HepG2 (cell line): Measurements from ENCODE around the gene CD36. TPM values are rescaled to one million over a fixed set of nuclear protein-coding genes. Genes with fewer than 3 reads are reported as not detected.

Source experiments
- ATAC-seq: fragments of 200-7000 bp; cut with Tn5 transposase; 3 replicates; pipeline ENCODE4 v1.9.1; 2020; ENCODE audit warnings: mild to moderate bottlenecking, moderate library complexity
- BruUV-seq: library from RNA; stranded (reverse); fragments of 400-500 nt; replicated peaks from 2 replicates; lab custom pipeline; 2021; lab: Mats Ljungman, UMichigan
- CTCF ChIA-PET: fragments of 300-600 bp; formaldehyde crosslinking; extraction: SDS; loops from one replicate; lab custom pipeline; 2021; ENCODE audit warnings: low total read pairs, inconsistent platforms, low intra/inter-chr PET ratio; lab: Yijun Ruan, JAX
- POLR2A ChIA-PET: fragments of 350-600 bp; sonication (Branson Sonifier 250); formaldehyde crosslinking; loops from one replicate; lab custom pipeline; 2020; ENCODE audit warnings: antibody characterized with exemption, inconsistent platforms; lab: Yijun Ruan, JAX
- DNase-seq: peaks from one replicate; pipeline ENCODE4 v3.0.0-alpha.2; 2015; ENCODE audit warnings: low spot score
- FAIRE-seq: peaks from 3 replicates; lab custom pipeline; 2011; peaks lifted over from hg19 to GRCh38; lab: Jason Lieb, UNC
- H2AFZ ChIP-seq: one replicate; pipeline ENCODE4 v1.6.1; 2011; ENCODE audit warnings: low read length, inconsistent platforms
- H3K27ac ChIP-seq: fragments of 300-600 bp; 3 replicates; pipeline ENCODE4 v1.8.0; 2011; ENCODE audit warnings: mixed run types, mild to moderate bottlenecking, mixed read lengths, low read length, inconsistent platforms; ENCODE audit not compliant: insufficient read depth; ENCODE audit errors: extremely low read length
- H3K27me3 ChIP-seq, 2 experiments: fragments of 200-600 bp in 1 of 2; 2 replicates in 1 of 2; 3 replicates in 1 of 2; pipeline versions ENCODE4 v1.6.0 to v1.8.0; 2011; ENCODE audit warnings: low read length in 2 of 2, mild to moderate bottlenecking in 2 of 2, moderate library complexity in 2 of 2, inconsistent platforms in 1 of 2; ENCODE audit not compliant: insufficient read depth in 2 of 2, control insufficient read depth in 1 of 2
- H3K36me3 ChIP-seq, 2 experiments: fragments of 200-600 bp in 1 of 2; replicated peaks in 1 of 2; 2 replicates in 1 of 2; 3 replicates in 1 of 2; pipeline versions ENCODE4 v1.5.1 to v1.8.0; 2011; ENCODE audit warnings: low read length in 2 of 2, inconsistent platforms in 1 of 2; ENCODE audit not compliant: insufficient read depth in 2 of 2, control insufficient read depth in 1 of 2
- H3K4me1 ChIP-seq: 2 replicates; pipeline ENCODE4 v1.5.1; 2012; ENCODE audit warnings: low read length, inconsistent platforms; ENCODE audit not compliant: insufficient read depth
- H3K4me2 ChIP-seq: 2 replicates; pipeline ENCODE4 v1.6.0; 2011; ENCODE audit warnings: low read depth, low read length, inconsistent platforms
- H3K4me3 ChIP-seq, 3 experiments: fragments of 200-600 bp in 1 of 3; sonication (generic), shearing (Covaris generic) in 1 of 3; replicated peaks in 1 of 3; 2 replicates each; pipeline ENCODE4 v1.5.1; 2011 to 2016; ENCODE audit warnings: low read length in 3 of 3, inconsistent platforms in 2 of 3, low read depth in 2 of 3, mild to moderate bottlenecking in 2 of 3, control low read depth in 1 of 3, mixed read lengths in 1 of 3; ENCODE audit not compliant: insufficient read depth in 1 of 3
- H3K79me2 ChIP-seq: one replicate; pipeline ENCODE4 v1.6.1; 2011; ENCODE audit warnings: low read length, inconsistent platforms; ENCODE audit not compliant: insufficient read depth
- H3K9ac ChIP-seq: 2 replicates; pipeline ENCODE4 v1.6.0; 2011; ENCODE audit warnings: mild to moderate bottlenecking, low read depth, low read length, inconsistent platforms; ENCODE audit not compliant: insufficient read depth
- H3K9me3 ChIP-seq: 2 replicates; pipeline ENCODE4 v1.5.1; 2012; ENCODE audit warnings: mild to moderate bottlenecking, low read length
- H4K20me1 ChIP-seq: 2 replicates; pipeline ENCODE4 v1.6.0; 2011; ENCODE audit warnings: inconsistent platforms, mild to moderate bottlenecking, low read length, moderate library complexity; ENCODE audit not compliant: insufficient read depth
- CREB3 ChIP-seq: sonication (generic); formaldehyde crosslinking; IDR thresholded peaks from 2 replicates; pipeline ENCODE4 v1.5.0; 2020; ENCODE audit warnings: missing genetic modification reagents
- CSRNP1 ChIP-seq: sonication (generic); formaldehyde crosslinking; IDR thresholded peaks from 2 replicates; pipeline ENCODE4 v1.8.1; 2023; ENCODE audit warnings: mild to moderate bottlenecking, missing genetic modification reagents
- GTF3A ChIP-seq: sonication (generic); formaldehyde crosslinking; conservative IDR thresholded peaks from 2 replicates; pipeline ENCODE4 v1.4.0; 2020; ENCODE audit warnings: mild to moderate bottlenecking, missing genetic modification reagents
- HES4 ChIP-seq: sonication (generic); formaldehyde crosslinking; IDR thresholded peaks from 2 replicates; pipeline ENCODE4 v1.9.0; 2021; ENCODE audit warnings: mild to moderate bottlenecking, missing genetic modification reagents, borderline replicate concordance
- ISX ChIP-seq: sonication (generic); formaldehyde crosslinking; conservative IDR thresholded peaks from 2 replicates; pipeline ENCODE4 v1.5.0; 2020; ENCODE audit warnings: missing genetic modification reagents
- JDP2 ChIP-seq: sonication (generic); formaldehyde crosslinking; IDR thresholded peaks from 2 replicates; pipeline ENCODE4 v1.8.1; 2022; ENCODE audit warnings: missing genetic modification reagents, borderline replicate concordance
- KAT2B ChIP-seq: fragments of 150-350 bp; IDR thresholded peaks from 2 replicates; pipeline ENCODE4 v1.6.1; 2014; ENCODE audit warnings: low read depth, low read length, borderline replicate concordance
- MAFK ChIP-seq, 2 experiments: IDR thresholded peaks in 1 of 2; conservative IDR thresholded peaks in 1 of 2; 2 replicates each; pipeline ENCODE4 v1.6.1; 2011; ENCODE audit warnings: improper control_type of control experiment in 2 of 2, low read length in 2 of 2
- PTBP1 ChIP-seq: fragments of 200-400 bp; formaldehyde crosslinking; IDR thresholded peaks from 2 replicates; pipeline ENCODE4 v1.6.1; 2018; ENCODE audit warnings: low read length, low read depth; ENCODE audit not compliant: poor library complexity, severe bottlenecking
- RFX3 ChIP-seq: IDR thresholded peaks from 2 replicates; pipeline ENCODE4 v1.6.1; 2016; ENCODE audit warnings: missing biosample characterization, missing genetic modification reagents
- SALL1 ChIP-seq: sonication (generic); formaldehyde crosslinking; IDR thresholded peaks from 2 replicates; pipeline ENCODE4 v1.8.0; 2022; ENCODE audit warnings: mild to moderate bottlenecking, missing genetic modification reagents
- ZBTB20 ChIP-seq: sonication (generic); formaldehyde crosslinking; IDR thresholded peaks from 2 replicates; pipeline ENCODE4 v1.8.1; 2023; ENCODE audit warnings: missing genetic modification reagents, low read depth, mild to moderate bottlenecking, borderline replicate concordance
- ZNF234 ChIP-seq: sonication (generic); formaldehyde crosslinking; conservative IDR thresholded peaks from 2 replicates; pipeline ENCODE4 v1.5.1; 2020; ENCODE audit warnings: mild to moderate bottlenecking, missing genetic modification reagents
- ZNF274 ChIP-seq: sonication (generic); formaldehyde crosslinking; IDR thresholded peaks from 2 replicates; pipeline ENCODE4 v1.5.1; 2020; ENCODE audit warnings: mild to moderate bottlenecking, missing genetic modification reagents
- ZNF30 ChIP-seq: sonication (generic); formaldehyde crosslinking; IDR thresholded peaks from 2 replicates; pipeline ENCODE4 v1.5.0; 2020; ENCODE audit warnings: mild to moderate bottlenecking, missing genetic modification reagents
- ZNF468 ChIP-seq: sonication (generic); formaldehyde crosslinking; IDR thresholded peaks from 2 replicates; pipeline ENCODE4 v1.8.0; 2022; ENCODE audit warnings: mild to moderate bottlenecking, moderate library complexity, missing genetic modification reagents
- ZNF672 ChIP-seq: sonication (generic); formaldehyde crosslinking; IDR thresholded peaks from 2 replicates; pipeline ENCODE4 v1.8.1; 2022; ENCODE audit warnings: missing genetic modification reagents
- ZNF792 ChIP-seq: IDR thresholded peaks from 2 replicates; pipeline ENCODE4 v1.6.1; 2016
- WGBS: methylation state at CpG from one replicate; pipeline ENCODE4 v1.1.6; 2017; ENCODE audit warnings: low lambda C conversion rate; 5-methylcytosine and 5-hydroxymethylcytosine counted together
- in situ Hi-C: cut with HindIII; loops from 2 replicates; pipeline ENCODE4 v1.10.0; 2017; ENCODE audit warnings: low pct_unique_long_range_greater_than_20kb; ENCODE audit not compliant: extremely low pct_ligation_motif_present
- intact Hi-C: fragments of 100-400 bp; cut with micrococcal nuclease; formaldehyde crosslinking; loops from one replicate; pipeline ENCODE4 v1.10.0; 2022; ENCODE audit not compliant: unreplicated experiment
- polyA plus RNA-seq, 8 experiments: library from polyadenylated mRNA; depleted of rRNA in 3 of 8; stranded (reverse) in 7 of 8; unstranded in 1 of 8; fragments of >200 nt; fragmentation: Illumina TruSeq in 4 of 8; extraction: Trizol in 4 of 8; gene quantifications; 2 replicates each; pipeline versions ENCODE4 v1.2.1 to v1.2.3, GENCODE V29; 2011 to 2016; ENCODE audit warnings: low read depth in 4 of 8, missing spikeins in 1 of 8, mixed read lengths in 1 of 8; ENCODE audit not compliant: insufficient read depth in 1 of 8
- total RNA-seq, 5 experiments: library from RNA; depleted of rRNA; stranded (reverse); fragments of >200 nt; fragmentation: Illumina TruSeq; extraction: Trizol; gene quantifications; 2 replicates each; pipeline ENCODE4 v1.2.3, GENCODE V29; 2016; ENCODE audit warnings: low read depth in 1 of 5
- TF ChIP-seq, protein P1 (sequence below): sonication (generic); formaldehyde crosslinking; IDR thresholded peaks from 2 replicates; pipeline ENCODE4 v1.5.0; 2020; ENCODE audit warnings: mild to moderate bottlenecking, missing genetic modification reagents
- TF ChIP-seq, protein P2 (sequence below): sonication (generic); formaldehyde crosslinking; conservative IDR thresholded peaks from 2 replicates; pipeline ENCODE4 v1.4.0; 2020; ENCODE audit warnings: missing genetic modification reagents

The CD36 gene
- total and polyA plus RNA-seq, 2 of the 13 experiments (the other 11 are each of a cell fraction or from before 2014, with no cell fraction given): 2.8 to 4.8 TPM

GRCh38 chr7:80644054-80644453 is 5.6 kb downstream of the CD36 start:
- no peak overlapping the region for H3K4me2 ChIP-seq
- TF ChIP-seq PTBP1 (no peak), RFX3 (no peak), CSRNP1 (no peak), KAT2B (no peak), GTF3A (CRISPR knock-in tag) (no peak), ZNF468 (CRISPR knock-in tag) (no peak), ZNF274 (no peak), CREB3 (CRISPR knock-in tag) (no peak), ZNF234 (CRISPR knock-in tag) (no peak), ZNF30 (no peak), ZNF792 (CRISPR knock-in tag) (no peak), SALL1 (no peak), ISX (CRISPR knock-in tag) (no peak), ZNF672 (CRISPR knock-in tag) (no peak), ZBTB20 (no peak), HES4 (no peak), JDP2 (CRISPR knock-in tag) (no peak), MAFK (conservative IDR thresholded peaks at IDR 0.05 in 1 of 2, IDR thresholded peaks at IDR 0.05 in 1 of 2; ENCODE audit: low read length in 2 of 2) (no peak)
- TF ChIP-seq, protein P1, sequence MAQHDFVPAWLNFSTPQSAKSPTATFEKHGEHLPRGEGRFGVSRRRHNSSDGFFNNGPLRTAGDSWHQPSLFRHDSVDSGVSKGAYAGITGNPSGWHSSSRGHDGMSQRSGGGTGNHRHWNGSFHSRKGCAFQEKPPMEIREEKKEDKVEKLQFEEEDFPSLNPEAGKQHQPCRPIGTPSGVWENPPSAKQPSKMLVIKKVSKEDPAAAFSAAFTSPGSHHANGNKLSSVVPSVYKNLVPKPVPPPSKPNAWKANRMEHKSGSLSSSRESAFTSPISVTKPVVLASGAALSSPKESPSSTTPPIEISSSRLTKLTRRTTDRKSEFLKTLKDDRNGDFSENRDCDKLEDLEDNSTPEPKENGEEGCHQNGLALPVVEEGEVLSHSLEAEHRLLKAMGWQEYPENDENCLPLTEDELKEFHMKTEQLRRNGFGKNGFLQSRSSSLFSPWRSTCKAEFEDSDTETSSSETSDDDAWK (CRISPR knock-in tag): no peak
- TF ChIP-seq, protein P2, sequence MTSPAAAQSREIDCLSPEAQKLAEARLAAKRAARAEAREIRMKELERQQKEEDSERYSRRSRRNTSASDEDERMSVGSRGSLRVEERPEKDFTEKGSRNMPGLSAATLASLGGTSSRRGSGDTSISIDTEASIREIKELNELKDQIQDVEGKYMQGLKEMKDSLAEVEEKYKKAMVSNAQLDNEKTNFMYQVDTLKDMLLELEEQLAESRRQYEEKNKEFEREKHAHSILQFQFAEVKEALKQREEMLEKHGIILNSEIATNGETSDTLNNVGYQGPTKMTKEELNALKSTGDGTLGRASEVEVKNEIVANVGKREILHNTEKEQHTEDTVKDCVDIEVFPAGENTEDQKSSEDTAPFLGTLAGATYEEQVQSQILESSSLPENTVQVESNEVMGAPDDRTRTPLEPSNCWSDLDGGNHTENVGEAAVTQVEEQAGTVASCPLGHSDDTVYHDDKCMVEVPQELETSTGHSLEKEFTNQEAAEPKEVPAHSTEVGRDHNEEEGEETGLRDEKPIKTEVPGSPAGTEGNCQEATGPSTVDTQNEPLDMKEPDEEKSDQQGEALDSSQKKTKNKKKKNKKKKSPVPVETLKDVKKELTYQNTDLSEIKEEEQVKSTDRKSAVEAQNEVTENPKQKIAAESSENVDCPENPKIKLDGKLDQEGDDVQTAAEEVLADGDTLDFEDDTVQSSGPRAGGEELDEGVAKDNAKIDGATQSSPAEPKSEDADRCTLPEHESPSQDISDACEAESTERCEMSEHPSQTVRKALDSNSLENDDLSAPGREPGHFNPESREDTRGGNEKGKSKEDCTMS (CRISPR knock-in tag): no peak
- intact Hi-C loops: no loop called here
- H3K79me2 ChIP-seq: no peaks in the 10 kb centered on the region
- POLR2A ChIA-PET: no interaction called here
- BruUV-seq: no TSS peak
- H3K4me3 ChIP-seq: no peak overlapping the region
- ATAC-seq (no peak), DNase-seq (no peak), FAIRE-seq (no peak)
- no peaks in the 10 kb centered on the region for H4K20me1 ChIP-seq
- in situ Hi-C loops: no loop called here
- 95% methylated on average over 1 of the region's 1 CpG for WGBS
- no peaks in the 10 kb centered on the region for H3K27me3 ChIP-seq
- no peaks in the 10 kb centered on the region for H3K9me3 ChIP-seq
- no peak overlapping the region for H3K27ac ChIP-seq
- H3K9ac ChIP-seq: no peak overlapping the region
- H3K36me3 ChIP-seq: no peaks in the 10 kb centered on the region
- no peak overlapping the region for H2AFZ ChIP-seq
- CTCF ChIA-PET: no interaction called here
- peaks cover 24% of the 10 kb centered on the region for H3K4me1 ChIP-seq
